ENCODE measurements around the gene FREM2. TPM values are rescaled to one million over a fixed set of nuclear protein-coding genes. Genes with fewer than 3 reads are reported as not detected.

FREM2 gene
- total and polyA plus RNA-seq, 2 of the 13 experiments (the other 11 are each of a cell fraction or from before 2014, with no cell fraction given): not detected

DNA sequence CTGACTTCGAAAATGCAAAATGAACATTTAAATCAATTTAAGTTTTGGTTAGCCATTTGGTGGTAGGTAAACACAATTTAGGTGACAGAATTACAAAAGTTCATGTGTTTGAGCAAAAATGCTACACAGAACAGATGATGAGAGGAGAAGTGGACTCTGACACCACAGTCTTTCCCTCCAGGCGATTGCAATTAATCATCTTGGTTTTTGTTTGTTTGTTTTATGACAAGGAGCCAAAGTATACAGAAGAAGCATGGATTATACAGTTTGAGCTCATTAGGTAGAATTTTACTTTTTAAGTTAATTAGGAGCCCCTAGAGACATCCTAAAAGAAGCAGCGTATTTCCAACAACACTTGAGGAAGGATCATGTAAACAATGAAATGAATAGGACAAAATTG, 49.3 kb upstream of the FREM2 start (continued):
- no peak for TF ChIP-seq ZNF674 (CRISPR knock-in tag; IDR thresholded peaks at IDR 0.05; ENCODE audit: low read depth)
- no peak for TF ChIP-seq ZNF235 (CRISPR knock-in tag; IDR thresholded peaks at IDR 0.05; ENCODE audit: borderline replicate concordance)
- TF ChIP-seq DPF2 (CRISPR knock-in tag; IDR thresholded peaks at IDR 0.05; ENCODE audit: borderline replicate concordance, low read depth): no peak
- TF ChIP-seq, protein P1, sequence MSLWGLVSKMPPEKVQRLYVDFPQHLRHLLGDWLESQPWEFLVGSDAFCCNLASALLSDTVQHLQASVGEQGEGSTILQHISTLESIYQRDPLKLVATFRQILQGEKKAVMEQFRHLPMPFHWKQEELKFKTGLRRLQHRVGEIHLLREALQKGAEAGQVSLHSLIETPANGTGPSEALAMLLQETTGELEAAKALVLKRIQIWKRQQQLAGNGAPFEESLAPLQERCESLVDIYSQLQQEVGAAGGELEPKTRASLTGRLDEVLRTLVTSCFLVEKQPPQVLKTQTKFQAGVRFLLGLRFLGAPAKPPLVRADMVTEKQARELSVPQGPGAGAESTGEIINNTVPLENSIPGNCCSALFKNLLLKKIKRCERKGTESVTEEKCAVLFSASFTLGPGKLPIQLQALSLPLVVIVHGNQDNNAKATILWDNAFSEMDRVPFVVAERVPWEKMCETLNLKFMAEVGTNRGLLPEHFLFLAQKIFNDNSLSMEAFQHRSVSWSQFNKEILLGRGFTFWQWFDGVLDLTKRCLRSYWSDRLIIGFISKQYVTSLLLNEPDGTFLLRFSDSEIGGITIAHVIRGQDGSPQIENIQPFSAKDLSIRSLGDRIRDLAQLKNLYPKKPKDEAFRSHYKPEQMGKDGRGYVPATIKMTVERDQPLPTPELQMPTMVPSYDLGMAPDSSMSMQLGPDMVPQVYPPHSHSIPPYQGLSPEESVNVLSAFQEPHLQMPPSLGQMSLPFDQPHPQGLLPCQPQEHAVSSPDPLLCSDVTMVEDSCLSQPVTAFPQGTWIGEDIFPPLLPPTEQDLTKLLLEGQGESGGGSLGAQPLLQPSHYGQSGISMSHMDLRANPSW (CRISPR knock-in tag; IDR thresholded peaks at IDR 0.05; ENCODE audit: borderline replicate concordance): no peak
- TF ChIP-seq, protein P2, sequence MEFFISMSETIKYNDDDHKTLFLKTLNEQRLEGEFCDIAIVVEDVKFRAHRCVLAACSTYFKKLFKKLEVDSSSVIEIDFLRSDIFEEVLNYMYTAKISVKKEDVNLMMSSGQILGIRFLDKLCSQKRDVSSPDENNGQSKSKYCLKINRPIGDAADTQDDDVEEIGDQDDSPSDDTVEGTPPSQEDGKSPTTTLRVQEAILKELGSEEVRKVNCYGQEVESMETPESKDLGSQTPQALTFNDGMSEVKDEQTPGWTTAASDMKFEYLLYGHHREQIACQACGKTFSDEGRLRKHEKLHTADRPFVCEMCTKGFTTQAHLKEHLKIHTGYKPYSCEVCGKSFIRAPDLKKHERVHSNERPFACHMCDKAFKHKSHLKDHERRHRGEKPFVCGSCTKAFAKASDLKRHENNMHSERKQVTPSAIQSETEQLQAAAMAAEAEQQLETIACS (CRISPR knock-in tag; IDR thresholded peaks at IDR 0.05): no peak
- TF ChIP-seq NFE2L2 (IDR thresholded peaks at IDR 0.05; ENCODE audit: low read length): no peak
- TF ChIP-seq SMYD3 (CRISPR knock-in tag; IDR thresholded peaks at IDR 0.05): no peak
- TF ChIP-seq CC2D1A (CRISPR knock-in tag; IDR thresholded peaks at IDR 0.05): no peak
- TF ChIP-seq PPARG (CRISPR knock-in tag; conservative IDR thresholded peaks at IDR 0.05): no peak
